ENCODE data around the gene VAV2. TPM values are rescaled to one million over a fixed set of nuclear protein-coding genes. Genes with fewer than 3 reads are reported as not detected.

VAV2 gene
- total RNA-seq, 1 donor from 2014 or later: 41.3 TPM

GRCh38 chr9:133851693-133852092, 140.4 kb downstream of the VAV2 start:
- DNase-seq: no peak

DNA sequence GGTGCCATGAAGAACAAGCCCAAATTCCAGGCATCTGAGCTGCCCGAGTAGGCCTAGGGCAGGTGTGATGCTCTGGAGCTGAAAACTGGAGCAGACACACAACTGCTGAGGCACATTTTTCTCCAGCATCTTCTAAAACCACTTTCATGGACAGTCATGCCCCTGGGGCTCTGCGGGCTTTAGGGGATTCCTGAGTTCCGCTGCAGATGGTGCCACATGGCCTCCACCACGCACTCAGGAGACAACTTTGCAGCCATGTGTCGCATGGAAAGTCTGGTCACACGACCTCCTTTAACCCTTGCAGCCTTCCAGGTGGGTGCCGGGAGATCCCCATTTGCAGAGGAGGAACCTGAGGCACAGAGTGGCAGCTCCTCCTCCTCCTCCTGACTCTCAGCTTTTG, 141.2 kb downstream of the VAV2 start:
- DNase-seq: no peak

GRCh38 chr9:133850161-133850560, 142.0 kb downstream of the VAV2 start:
- DNase-seq: no peak

GRCh38 chr9:133849110-133849670, 142.9 kb downstream of the VAV2 start:
- no peak for DNase-seq

GRCh38 chr9:133848471-133849109, 143.5 kb downstream of the VAV2 start:
- DNase-seq: no peak

DNA sequence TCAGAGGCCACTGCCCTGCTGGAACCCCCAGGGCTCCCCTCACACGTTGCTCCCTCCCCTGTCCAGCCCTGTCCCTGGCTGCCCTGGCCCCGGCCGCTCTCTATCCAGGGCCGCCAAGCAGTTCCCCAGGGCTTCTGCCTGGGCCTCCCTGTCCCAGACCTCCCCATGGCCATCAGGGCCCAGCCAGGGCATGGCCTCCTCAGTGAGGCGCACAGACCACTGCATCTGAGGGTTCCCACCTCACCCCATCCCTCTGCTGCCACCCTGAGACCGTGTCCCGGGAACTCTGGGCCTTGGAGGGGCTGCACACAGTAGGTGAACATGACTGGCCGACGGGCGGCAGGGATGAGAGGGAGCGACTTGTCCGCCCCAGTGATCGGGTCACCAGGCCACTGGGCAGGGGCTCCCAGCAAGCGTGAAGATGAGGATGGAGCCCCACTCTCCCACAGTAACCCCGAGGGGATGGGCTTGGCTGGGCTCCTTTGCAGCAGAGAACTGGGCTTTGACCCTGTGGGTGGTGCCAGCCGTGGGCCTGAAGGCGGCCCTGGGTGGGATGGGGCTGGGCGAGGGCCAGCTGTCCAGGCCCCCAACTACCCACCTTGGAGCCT, 145.5 kb downstream of the VAV2 start:
- no peak for DNase-seq

GRCh38 chr9:133845440-133845839, 146.7 kb downstream of the VAV2 start:
- peak; percentile 15 for DNase-seq

- no peak for DNase-seq
These were observed 147.2 kb downstream of the VAV2 start for GRCh38 chr9:133844881-133845410.

- no peak for DNase-seq
These were observed 147.7 kb downstream of the VAV2 start for GRCh38 chr9:133844398-133844784.

- no peak for DNase-seq
These were observed 148.2 kb downstream of the VAV2 start for GRCh38 chr9:133843751-133844397.

DNA sequence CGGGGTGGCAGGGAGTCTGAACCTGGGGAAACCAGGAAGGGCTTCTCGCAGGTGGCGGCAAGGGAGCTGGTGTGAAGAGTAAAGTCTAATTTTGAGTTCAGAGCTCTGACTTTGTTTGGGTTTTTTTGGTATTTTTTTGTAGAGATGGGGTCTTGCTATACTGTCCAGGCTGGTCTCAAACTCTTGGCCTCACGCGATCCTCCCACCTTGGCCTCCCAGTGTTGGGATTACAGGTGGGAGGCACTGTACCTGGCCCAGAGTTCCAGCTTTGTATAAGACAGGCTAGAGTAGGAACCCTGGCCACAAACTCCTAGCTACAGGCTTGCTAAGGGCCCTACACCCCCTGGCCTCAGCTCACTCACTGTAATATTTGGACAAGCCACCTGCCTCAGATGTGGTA, 148.9 kb downstream of the VAV2 start:
- DNase-seq: no peak

- DNase-seq: no peak
These were observed 149.3 kb downstream of the VAV2 start for GRCh38 chr9:133842721-133843227.

GRCh38 chr9:133842174-133842573, 149.9 kb downstream of the VAV2 start:
- DNase-seq: no peak

- DNase-seq: no peak
These were observed 150.8 kb downstream of the VAV2 start for GRCh38 chr9:133841167-133841812.

DNA sequence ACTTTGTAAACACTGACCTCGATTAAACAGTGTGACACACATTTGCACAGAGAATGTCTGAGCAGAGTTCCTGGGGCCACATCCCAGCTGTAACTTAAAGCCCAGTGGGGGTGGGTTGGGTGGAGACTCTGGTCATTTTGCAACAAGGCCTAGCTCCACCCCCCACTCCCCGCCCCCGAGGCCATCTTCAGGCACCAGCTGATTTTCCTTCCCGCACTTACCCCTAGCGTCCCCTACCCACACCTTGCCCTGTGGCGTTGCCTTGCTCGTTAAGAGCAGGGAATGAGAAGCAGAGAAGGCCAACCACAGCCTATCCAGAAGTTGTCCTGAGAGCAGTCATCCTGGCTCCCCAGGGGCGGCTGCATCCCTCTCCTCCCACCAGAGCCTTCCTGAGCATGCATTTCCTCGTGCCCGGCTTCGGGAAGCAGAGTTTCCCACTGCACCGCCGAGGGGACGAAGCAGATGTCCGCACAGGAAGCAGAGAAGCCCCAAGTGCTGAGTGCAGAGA, 152.2 kb downstream of the VAV2 start:
- DNase-seq: no peak

GRCh38 chr9:133838859-133839507, 153.1 kb downstream of the VAV2 start:
- no peak for DNase-seq

- DNase-seq: no peak
These were observed 154.2 kb downstream of the VAV2 start for GRCh38 chr9:133837627-133838597.

GRCh38 chr9:133836818-133837217, 155.3 kb downstream of the VAV2 start:
- DNase-seq: no peak

- no peak for DNase-seq
These were observed 155.9 kb downstream of the VAV2 start for GRCh38 chr9:133836001-133836758.
